Pancreas (tissue), 10 donors: ENCODE results near the gene ARL4A. TPM values are rescaled to one million over a fixed set of nuclear protein-coding genes. Genes with fewer than 3 reads are reported as not detected.
A peak's percentile ranks its signal among the peaks of the same experiment; 100 is the strongest.
"Not testable (repeated sequence)": the region's sequence is repeated elsewhere in the genome, so short reads cannot be mapped to it uniquely, and the experiment has no call there.

Experiments used
- ATAC-seq, 4 donors: fragments of 200-7000 bp; cut with Tn5 transposase; one replicate each; pipeline versions ENCODE4 v1.8.0 to v1.9.1; 2020; ENCODE audit warnings: mild to moderate bottlenecking in 4 of 4, moderate library complexity in 4 of 4
- DNase-seq, 6 donors: peaks; one replicate each; pipeline ENCODE4 v3.0.0-alpha.2; 2020
- FAIRE-seq: peaks from 2 replicates; lab custom pipeline; 2012; peaks lifted over from hg19 to GRCh38; lab: Jason Lieb, UNC
- H3K27ac ChIP-seq, 4 donors: fragments of 200-600 bp; sonication (generic); 1 replicate in 3 of 4; 2 replicates in 1 of 4; pipeline versions ENCODE4 v1.5.0 to v1.8.0; 2020
- H3K27me3 ChIP-seq, 4 donors: fragments of 200-600 bp; one replicate each; pipeline ENCODE4 v1.8.0; 2021
- H3K36me3 ChIP-seq, 3 donors: fragments of 200-600 bp; sonication (generic) in 1 of 3; one replicate each; pipeline versions ENCODE4 v1.5.0 to v1.8.0; 2020 to 2021
- H3K4me1 ChIP-seq, 3 donors: fragments of 200-600 bp; one replicate each; pipeline ENCODE4 v1.8.0; 2021
- H3K4me3 ChIP-seq, 4 donors: fragments of 200-600 bp; sonication (generic) in 2 of 4; one replicate each; pipeline versions ENCODE4 v1.5.0 to v1.8.0; 2020 to 2021
- H3K9me3 ChIP-seq, 4 donors: fragments of 200-600 bp; one replicate each; pipeline ENCODE4 v1.8.0; 2021
- WGBS, 2 donors: extraction: QIAGEN DNeasy Blood & Tissue Kit; methylation state at CpG; one replicate each; pipeline ENCODE4 v1.1.7; 2013; 5-methylcytosine and 5-hydroxymethylcytosine counted together
- intact Hi-C, 3 donors: fragments of 100-400 bp; cut with DNase I; formaldehyde crosslinking; loops; one replicate each; pipeline versions ENCODE4 v1.11.1 to v1.14.2; 2022
- polyA plus RNA-seq, 2 donors: library from polyadenylated mRNA; stranded (reverse); fragments of 200-250 nt; gene quantifications; one replicate each; pipeline ENCODE4 v1.2.3, GENCODE V29; 2013
- total RNA-seq, 6 donors: library from RNA; stranded (reverse); fragmentation: NEBNext Ultra II Directional in 4 of 6; extraction: Animal tissue kit (Norgen Biotek cat#: 25700) in 4 of 6; gene quantifications; one replicate each; pipeline versions ENCODE4 v1.2.1 to v1.2.4, GENCODE V29; 2021 to 2023
- TF ChIP-seq, protein P1 (sequence below), 4 donors: fragments of 200-600 bp; sonication (generic) in 3 of 4; IDR thresholded peaks; one replicate each; pipeline versions ENCODE4 v1.5.0 to v1.8.0; 2021; ENCODE audit warnings: antibody characterized with exemption in 4 of 4
- donor health status: healthy with polysubstance abuse.
- donor health status: DM: no; HTN: no; CAD: no; lungs with moderate emphysema.
- donor health status: DM: no; HTN: no; CAD: no.
- donor health status: control.
- donor health status: control.
- donor health status: Bipolar disorder and iron deficiency.
- donor health status: DM: yes; HTN: yes; CAD: no.
- donor health status: DM: no; HTN: no; CAD: no.
- donor health status: DM: no; HTN: no; CAD: no.
- donor health status: DM: yes; HTN: yes; CAD: no.

ARL4A gene
- total and polyA plus RNA-seq, 8 donors: 1.9 to 8.6 (median 4.2) TPM

- 79 to 83% methylated on average over 6 of the region's 6 CpGs for WGBS, 2 donors
- TF ChIP-seq, protein P1, sequence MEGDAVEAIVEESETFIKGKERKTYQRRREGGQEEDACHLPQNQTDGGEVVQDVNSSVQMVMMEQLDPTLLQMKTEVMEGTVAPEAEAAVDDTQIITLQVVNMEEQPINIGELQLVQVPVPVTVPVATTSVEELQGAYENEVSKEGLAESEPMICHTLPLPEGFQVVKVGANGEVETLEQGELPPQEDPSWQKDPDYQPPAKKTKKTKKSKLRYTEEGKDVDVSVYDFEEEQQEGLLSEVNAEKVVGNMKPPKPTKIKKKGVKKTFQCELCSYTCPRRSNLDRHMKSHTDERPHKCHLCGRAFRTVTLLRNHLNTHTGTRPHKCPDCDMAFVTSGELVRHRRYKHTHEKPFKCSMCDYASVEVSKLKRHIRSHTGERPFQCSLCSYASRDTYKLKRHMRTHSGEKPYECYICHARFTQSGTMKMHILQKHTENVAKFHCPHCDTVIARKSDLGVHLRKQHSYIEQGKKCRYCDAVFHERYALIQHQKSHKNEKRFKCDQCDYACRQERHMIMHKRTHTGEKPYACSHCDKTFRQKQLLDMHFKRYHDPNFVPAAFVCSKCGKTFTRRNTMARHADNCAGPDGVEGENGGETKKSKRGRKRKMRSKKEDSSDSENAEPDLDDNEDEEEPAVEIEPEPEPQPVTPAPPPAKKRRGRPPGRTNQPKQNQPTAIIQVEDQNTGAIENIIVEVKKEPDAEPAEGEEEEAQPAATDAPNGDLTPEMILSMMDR (IDR thresholded peaks at IDR 0.05): no peak
- H3K36me3 ChIP-seq: no peaks in the 10 kb centered on the region
These were observed 25.9 kb upstream of the ARL4A start for GRCh38 chr7:12661581-12661980.

GRCh38 chr7:12670000-12670729, 17.3 kb upstream of the ARL4A start:
- TF ChIP-seq, protein P1 (IDR thresholded peaks at IDR 0.05): no peak
- DNase-seq: no peak
- H3K36me3 ChIP-seq: no peaks in the 10 kb centered on the region
- no peak overlapping the region for H3K27ac ChIP-seq
- intact Hi-C loops: no loop called here
- no peaks in the 10 kb centered on the region for H3K27me3 ChIP-seq
- peaks cover 0 to 6% (median 0%) of the 10 kb centered on the region in 3 donors for H3K4me1 ChIP-seq
- peak in 3 of 4 donors; percentile 53 to 73 (median 68) for ATAC-seq
- no peak overlapping the region for H3K4me3 ChIP-seq
- peak; percentile 82 for FAIRE-seq
- H3K9me3 ChIP-seq: no peaks in the 10 kb centered on the region
- 24 to 35% methylated on average over 1 of the region's 1 CpG for WGBS, 2 donors

More at GRCh38 chr7:12661581-12661980, 25.9 kb upstream of the ARL4A start:
- Histone ChIP-seq H3K9me3 (no peaks in the 10 kb centered on the region), H3K4me1 (no peaks in the 10 kb centered on the region), H3K27ac (no peak overlapping the region), H3K27me3 (no peaks in the 10 kb centered on the region), H3K4me3 (no peak overlapping the region)
- no peak for DNase-seq
- no peak for FAIRE-seq
- intact Hi-C loops: no loop called here
- ATAC-seq: no peak

- DNase-seq: no peak
- peak in 1 of 4 donors; percentile 25 for ATAC-seq
- WGBS, 2 donors: 72 to 80% methylated on average over 6 of the region's 6 CpGs
- Histone ChIP-seq H3K36me3 (no peaks in the 10 kb centered on the region), H3K4me1 (peaks cover 0 to 6% (median 0%) of the 10 kb centered on the region in 3 donors), H3K27me3 (no peaks in the 10 kb centered on the region), H3K4me3 (no peak overlapping the region), H3K9me3 (no peaks in the 10 kb centered on the region), H3K27ac (no peak overlapping the region)
- intact Hi-C loops: no loop called here
- TF ChIP-seq, protein P1 (IDR thresholded peaks at IDR 0.05): no peak
- FAIRE-seq: no peak
These were observed 16.5 kb upstream of the ARL4A start for GRCh38 chr7:12670743-12671520.

- H3K36me3 ChIP-seq, H3K27ac ChIP-seq, intact Hi-C loops, H3K9me3 ChIP-seq, H3K4me1 ChIP-seq, H3K27me3 ChIP-seq, H3K4me3 ChIP-seq, FAIRE-seq, ATAC-seq, DNase-seq: not testable (repeated sequence)
- WGBS, 2 donors: 56 to 66% methylated on average over 7 of the region's 7 CpGs
These were observed 14.0 kb upstream of the ARL4A start for GRCh38 chr7:12673436-12673835.

DNA sequence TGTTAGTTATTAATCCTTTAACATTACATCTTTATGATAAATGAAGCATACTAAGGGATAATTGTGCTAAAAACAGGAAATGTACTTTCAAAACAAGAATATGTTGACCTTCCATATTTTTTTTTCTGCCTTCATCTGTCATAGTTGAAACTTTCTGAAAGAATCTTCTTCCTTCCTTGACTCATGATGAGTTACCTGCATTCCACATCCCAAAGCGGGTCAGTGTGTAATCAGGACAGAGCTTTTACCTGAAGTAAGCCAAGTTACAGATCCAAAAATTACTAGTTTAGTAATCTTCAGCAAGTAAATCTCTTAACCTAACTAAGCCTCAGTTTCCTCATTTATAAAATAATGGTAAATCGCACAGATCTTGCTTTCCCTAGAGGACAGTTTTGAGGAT, 13.4 kb upstream of the ARL4A start:
- intact Hi-C loops: no loop called here
- peaks cover 0 to 6% (median 0%) of the 10 kb centered on the region in 3 donors for H3K4me1 ChIP-seq
- WGBS, 2 donors: 82 to 97% methylated on average over 2 of the region's 2 CpGs
- H3K27me3 ChIP-seq: no peaks in the 10 kb centered on the region
- H3K27ac ChIP-seq: no peak overlapping the region
- no peaks in the 10 kb centered on the region for H3K9me3 ChIP-seq
- H3K4me3 ChIP-seq: no peak overlapping the region
- no peak for FAIRE-seq
- no peaks in the 10 kb centered on the region for H3K36me3 ChIP-seq
- ATAC-seq: no peak
- TF ChIP-seq, protein P1 (IDR thresholded peaks at IDR 0.05): no peak
- no peak for DNase-seq
